Neuron (in vitro differentiated cells): Measurements from ENCODE around the gene NEURL4.

ENCODE experiments used
- H2AFZ ChIP-seq: one replicate; pipeline ENCODE4 v1.6.1; 2013; ENCODE audit warnings: low read depth, mild to moderate bottlenecking, inconsistent platforms, low read length, moderate library complexity
- H3K27me3 ChIP-seq: one replicate; pipeline ENCODE4 v1.6.1; 2013; ENCODE audit warnings: low read length; ENCODE audit not compliant: insufficient read depth
- H3K36me3 ChIP-seq: one replicate; pipeline ENCODE4 v1.6.1; 2013; ENCODE audit warnings: low read length; ENCODE audit not compliant: insufficient read depth
- H3K4me1 ChIP-seq: one replicate; pipeline ENCODE4 v1.6.1; 2013; ENCODE audit warnings: low read length; ENCODE audit not compliant: insufficient read depth
- H3K4me3 ChIP-seq: 2 replicates; pipeline ENCODE4 v1.5.1; 2013; ENCODE audit warnings: mild to moderate bottlenecking, low read length, moderate library complexity
- H3K9me3 ChIP-seq: one replicate; pipeline ENCODE4 v1.6.1; 2013; ENCODE audit warnings: low read length

The NEURL4 gene

DNA sequence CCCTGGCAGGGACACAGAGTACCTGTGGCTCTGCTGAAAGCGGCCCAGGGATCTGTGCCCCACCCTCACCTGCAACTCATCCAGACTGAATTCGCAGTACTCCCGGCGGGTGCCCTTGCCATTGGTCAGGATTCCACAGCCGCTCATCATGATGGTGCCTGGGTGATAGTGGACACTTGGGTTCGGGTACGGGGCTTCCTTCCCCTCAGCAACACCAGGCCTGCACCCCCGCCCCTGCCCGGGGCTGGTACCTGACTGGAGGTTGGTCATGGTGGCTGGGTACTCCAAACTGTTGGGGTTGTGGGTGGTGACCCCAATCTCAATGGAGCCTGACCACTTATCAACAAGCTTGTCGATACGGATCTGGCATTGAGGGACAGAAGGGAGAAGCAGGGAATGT lies 2.9 kb downstream of the NEURL4 start:
- peaks cover 21% of the 10 kb centered on the region for H3K4me1 ChIP-seq
- peaks cover 54% of the 10 kb centered on the region for H3K36me3 ChIP-seq
- no peak overlapping the region for H3K4me3 ChIP-seq
- no peak overlapping the region for H2AFZ ChIP-seq
- no peaks in the 10 kb centered on the region for H3K9me3 ChIP-seq
- no peaks in the 10 kb centered on the region for H3K27me3 ChIP-seq

DNA sequence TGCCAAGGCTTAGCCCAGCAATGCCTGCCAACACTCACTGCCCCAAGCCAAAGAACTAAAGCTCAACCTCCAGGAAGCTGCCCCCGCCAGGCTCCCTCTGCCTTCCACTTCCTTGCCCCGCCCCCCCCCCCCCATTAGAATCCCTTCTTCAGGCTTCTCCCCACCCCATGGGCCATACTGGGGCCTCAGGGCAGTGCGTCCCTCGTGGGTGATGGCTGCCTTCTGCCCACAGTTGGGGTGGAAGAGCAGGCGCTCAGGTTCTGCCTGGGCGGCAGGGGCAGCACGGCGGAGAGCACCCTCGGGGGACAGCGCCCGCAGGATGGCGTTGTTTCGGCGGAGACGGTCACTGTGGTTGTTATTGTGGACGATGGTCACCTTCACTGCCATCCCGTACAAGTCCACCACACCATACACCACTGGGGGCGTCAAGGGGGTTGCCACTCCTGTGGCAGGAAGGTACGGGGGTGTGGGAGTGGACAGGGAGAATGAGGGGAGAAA lies 4.1 kb downstream of the NEURL4 start:
- H3K9me3 ChIP-seq = no peaks in the 10 kb centered on the region
- peaks cover 64% of the 10 kb centered on the region for H3K36me3 ChIP-seq
- no peaks in the 10 kb centered on the region for H3K27me3 ChIP-seq
- peaks cover 13% of the 10 kb centered on the region for H3K4me1 ChIP-seq
- H2AFZ ChIP-seq = no peak overlapping the region
- H3K4me3 ChIP-seq = no peak overlapping the region

DNA sequence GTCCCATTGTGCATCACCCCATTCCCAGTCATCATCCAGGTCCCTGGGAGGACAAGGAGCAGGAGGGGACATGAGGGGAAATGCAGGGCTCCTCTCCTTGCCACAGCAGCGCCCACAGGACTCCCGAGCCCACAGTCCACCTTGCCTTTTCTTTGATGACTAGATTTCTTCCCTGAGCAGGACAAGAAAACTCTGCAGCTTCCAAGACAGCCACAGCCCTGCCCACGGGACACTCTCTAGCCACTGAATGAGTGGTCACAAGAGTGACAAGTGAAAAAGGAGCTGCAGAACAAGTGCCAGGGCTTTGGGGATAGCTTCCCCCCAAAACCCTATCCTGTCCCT lies 4.7 kb downstream of the NEURL4 start:
- H3K4me3 ChIP-seq = no peak overlapping the region
- no peak overlapping the region for H2AFZ ChIP-seq
- H3K4me1 ChIP-seq = peaks cover 13% of the 10 kb centered on the region
- H3K9me3 ChIP-seq = no peaks in the 10 kb centered on the region
- H3K36me3 ChIP-seq = peaks cover 64% of the 10 kb centered on the region
- no peaks in the 10 kb centered on the region for H3K27me3 ChIP-seq

DNA sequence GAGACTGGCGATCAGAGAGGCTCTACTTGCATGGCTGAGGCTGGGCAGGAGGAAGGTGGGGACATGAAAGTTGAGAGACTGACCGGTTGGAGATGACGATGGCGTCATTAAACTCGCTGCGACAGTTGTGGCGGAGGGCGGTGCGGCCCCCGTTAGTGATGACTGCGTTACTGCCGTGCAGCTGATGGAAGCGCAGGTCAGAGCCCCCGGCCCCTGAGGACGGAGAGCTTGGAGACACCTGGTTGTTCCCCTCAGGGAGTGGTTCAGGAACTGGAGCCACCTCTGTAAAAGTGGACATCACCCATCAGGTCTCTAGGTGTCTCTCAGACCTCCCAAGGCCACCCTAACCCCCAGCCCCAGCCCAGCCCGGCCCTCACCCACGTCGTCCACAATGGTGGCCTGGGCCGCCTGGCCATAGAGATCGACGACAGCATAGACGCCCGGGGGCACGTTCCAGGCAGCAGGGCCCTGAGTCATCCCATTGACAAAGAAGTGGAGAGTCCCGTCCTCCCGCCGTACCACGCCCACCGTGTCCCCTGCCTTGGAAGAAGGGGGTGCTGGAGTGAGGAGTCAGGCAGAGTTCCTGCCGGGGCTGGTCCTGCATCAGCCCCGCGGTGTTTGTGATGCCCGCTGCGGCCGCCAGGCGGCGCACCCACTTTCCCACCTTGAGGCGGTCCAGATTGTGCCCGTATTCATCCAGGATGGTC lies 5.3 kb downstream of the NEURL4 start:
- Histone ChIP-seq H3K36me3 (peaks cover 67% of the 10 kb centered on the region), H3K9me3 (no peaks in the 10 kb centered on the region), H2AFZ (no peak overlapping the region), H3K4me1 (peaks cover 13% of the 10 kb centered on the region), H3K4me3 (no peak overlapping the region), H3K27me3 (no peaks in the 10 kb centered on the region)

DNA sequence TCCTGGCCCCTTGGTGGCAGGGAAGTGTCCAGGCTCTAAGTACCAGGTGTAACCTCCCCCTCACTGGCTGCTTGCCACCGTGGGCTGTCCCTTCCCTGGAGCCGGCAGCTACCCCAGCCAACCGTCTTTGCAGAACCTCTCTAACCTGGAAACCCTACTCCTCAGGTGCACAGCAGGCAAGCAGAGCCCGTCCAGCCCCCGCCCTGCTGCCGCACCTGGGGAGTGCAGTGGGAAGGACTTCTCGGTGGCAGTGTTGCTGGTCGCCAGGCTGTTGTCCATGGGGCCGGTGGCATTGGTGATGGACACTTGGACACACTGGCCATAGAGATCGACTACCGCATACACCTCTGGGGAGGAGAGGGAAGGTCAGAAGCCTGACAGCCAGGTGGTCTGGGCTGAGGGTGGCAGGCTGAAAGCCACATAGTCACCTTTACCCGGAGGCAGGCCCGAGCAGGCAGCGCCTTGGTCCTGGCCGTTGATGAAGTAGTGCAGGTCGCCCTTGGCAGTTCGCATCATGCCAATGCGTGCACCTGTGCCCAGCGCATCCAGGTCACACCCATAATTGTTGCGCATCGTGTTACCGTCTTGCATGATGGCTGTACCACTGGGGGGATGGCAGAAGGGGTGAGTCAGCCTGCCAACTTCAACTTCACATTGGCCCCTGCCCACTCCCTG lies 6.5 kb downstream of the NEURL4 start:
- Histone ChIP-seq H3K27me3 (no peaks in the 10 kb centered on the region), H3K4me3 (no peak overlapping the region), H3K36me3 (peaks cover 79% of the 10 kb centered on the region), H3K4me1 (peaks cover 4% of the 10 kb centered on the region), H2AFZ (no peak overlapping the region), H3K9me3 (no peaks in the 10 kb centered on the region)

DNA sequence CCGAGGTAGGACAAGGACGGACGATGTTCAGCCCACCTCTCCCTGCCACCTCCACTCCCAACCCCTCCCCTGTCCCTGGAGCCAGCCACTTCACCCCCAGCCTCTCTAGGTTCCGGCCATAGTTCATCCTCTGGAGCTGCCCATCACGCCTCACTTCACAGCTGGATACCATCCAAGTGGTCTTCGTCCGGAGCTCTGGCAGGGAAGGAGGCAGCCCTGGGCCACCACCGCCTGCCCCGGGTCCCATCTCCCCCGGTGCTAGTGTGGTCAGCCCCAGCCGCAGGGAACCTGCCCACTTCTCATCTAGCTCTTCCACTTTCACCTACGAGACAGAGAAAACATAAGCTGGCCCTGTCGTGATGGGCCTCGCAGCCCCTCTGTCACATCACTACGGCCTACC lies 7.7 kb downstream of the NEURL4 start:
- Histone ChIP-seq H3K9me3 (no peaks in the 10 kb centered on the region), H2AFZ (no peak overlapping the region), H3K36me3 (peaks cover 81% of the 10 kb centered on the region), H3K4me1 (no peaks in the 10 kb centered on the region), H3K4me3 (no peak overlapping the region), H3K27me3 (no peaks in the 10 kb centered on the region)

DNA sequence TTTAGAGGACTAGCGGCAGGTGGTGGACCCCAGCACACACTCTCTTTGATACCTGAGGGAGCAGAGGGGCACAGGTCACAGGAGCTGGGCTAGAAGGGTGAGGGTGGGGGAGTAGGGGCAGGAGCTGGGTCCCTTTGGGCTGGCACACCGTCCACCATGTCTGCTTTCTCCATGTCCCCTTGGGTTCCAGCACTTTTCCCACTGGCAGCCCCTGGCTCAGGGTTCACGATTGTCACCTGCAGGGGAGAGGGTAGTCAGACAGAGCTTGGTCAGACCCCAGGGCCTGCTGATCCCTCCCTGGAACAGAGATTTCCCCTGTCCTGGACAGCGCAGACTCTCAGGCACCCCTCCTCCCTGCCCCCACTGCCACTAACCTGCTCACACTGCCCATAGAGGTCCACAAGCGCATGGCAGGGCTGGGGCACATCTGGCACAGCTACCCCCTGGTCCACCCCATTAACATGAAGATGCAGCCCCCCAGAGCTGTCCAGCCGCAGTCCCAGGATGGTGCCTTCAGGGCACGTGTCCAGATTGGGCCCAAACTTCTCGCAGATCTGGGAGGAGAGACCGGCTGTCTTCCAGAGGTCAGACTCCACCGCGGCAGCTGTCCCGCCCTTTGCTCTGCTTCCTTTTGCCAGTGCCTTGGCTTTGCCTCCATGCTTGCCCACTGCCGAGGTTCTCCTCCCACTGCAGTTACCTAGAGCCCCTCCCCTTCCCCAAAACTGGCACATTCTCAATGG lies 10.8 kb downstream of the NEURL4 start:
- H3K4me1 ChIP-seq = peaks cover 20% of the 10 kb centered on the region
- no peaks in the 10 kb centered on the region for H3K27me3 ChIP-seq
- no peak overlapping the region for H3K4me3 ChIP-seq
- H2AFZ ChIP-seq = no peak overlapping the region
- H3K36me3 ChIP-seq = peaks cover 73% of the 10 kb centered on the region
- no peaks in the 10 kb centered on the region for H3K9me3 ChIP-seq

DNA sequence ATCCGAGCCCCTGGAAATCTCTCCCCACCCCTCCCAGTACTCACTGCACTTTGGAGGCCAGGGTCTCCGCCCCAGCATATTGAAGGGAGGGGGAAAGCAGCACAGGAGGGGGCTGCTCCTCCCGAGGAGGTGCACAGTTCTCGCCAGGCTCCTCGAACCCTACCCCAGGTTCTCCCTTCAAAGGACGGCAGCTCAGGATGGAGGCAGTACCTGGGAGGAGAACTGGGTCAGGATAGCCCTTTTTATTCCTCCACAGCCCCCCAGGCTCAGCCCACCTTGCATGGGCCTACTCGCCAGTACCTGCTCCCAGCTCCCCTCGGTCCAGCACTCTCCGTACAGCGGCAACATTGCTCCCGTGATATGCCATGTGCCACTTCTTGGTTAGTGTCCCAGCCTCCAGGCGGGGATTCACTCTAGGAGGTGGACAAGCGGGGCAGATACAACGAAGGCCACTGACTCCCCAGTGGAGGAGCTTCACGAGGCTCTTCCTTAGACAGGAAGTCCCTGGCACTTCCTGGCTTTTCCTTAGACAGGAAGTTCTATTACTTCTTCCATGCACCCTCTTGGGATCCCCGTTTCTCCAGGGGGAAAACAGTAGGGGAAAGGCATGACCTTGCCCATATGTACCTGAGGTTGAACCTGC lies 11.9 kb downstream of the NEURL4 start:
- H3K4me1 ChIP-seq = peaks cover 23% of the 10 kb centered on the region
- peaks cover 73% of the 10 kb centered on the region for H3K36me3 ChIP-seq
- no peak overlapping the region for H2AFZ ChIP-seq
- no peaks in the 10 kb centered on the region for H3K9me3 ChIP-seq
- H3K4me3 ChIP-seq = no peak overlapping the region
- H3K27me3 ChIP-seq = no peaks in the 10 kb centered on the region

DNA sequence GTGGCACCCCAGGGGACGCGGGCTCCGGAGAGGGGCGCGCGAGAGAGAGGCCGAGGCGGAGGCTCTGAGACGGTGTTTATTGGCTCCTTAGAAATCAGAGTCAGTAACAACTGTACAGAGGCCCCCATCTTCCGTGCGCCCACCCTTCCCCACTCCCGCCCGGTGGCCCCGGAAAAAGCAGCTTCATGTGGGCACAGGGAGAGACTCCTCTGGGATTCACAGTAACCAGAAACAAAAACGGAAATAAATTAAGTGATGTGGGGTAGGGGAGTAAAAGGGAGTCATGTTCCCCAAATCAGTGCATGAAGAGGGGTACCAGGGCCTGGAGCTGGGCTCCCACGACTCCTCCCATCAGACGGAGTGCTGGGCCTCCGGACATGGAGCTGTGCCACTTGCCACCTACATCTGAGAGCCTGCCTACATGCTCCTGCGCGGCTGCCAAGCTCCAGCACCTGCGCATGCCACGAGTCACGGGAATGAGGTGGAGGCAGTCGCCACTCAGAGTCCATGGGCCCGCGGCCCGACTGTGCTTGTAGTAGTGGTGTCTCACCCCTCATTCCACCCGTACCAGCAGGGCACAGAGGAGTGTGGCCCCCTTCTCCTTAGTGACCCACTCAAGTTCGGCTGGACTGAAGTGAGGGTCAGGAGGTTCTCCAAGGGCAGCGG lies 13.4 kb downstream of the NEURL4 start:
- H3K9me3 ChIP-seq = no peaks in the 10 kb centered on the region
- no peaks in the 10 kb centered on the region for H3K27me3 ChIP-seq
- H3K36me3 ChIP-seq = peaks cover 69% of the 10 kb centered on the region
- peaks cover 23% of the 10 kb centered on the region for H3K4me1 ChIP-seq
- H3K4me3 ChIP-seq = peak overlapping the region; percentile 92
- H2AFZ ChIP-seq = peak overlapping the region; percentile 58

DNA sequence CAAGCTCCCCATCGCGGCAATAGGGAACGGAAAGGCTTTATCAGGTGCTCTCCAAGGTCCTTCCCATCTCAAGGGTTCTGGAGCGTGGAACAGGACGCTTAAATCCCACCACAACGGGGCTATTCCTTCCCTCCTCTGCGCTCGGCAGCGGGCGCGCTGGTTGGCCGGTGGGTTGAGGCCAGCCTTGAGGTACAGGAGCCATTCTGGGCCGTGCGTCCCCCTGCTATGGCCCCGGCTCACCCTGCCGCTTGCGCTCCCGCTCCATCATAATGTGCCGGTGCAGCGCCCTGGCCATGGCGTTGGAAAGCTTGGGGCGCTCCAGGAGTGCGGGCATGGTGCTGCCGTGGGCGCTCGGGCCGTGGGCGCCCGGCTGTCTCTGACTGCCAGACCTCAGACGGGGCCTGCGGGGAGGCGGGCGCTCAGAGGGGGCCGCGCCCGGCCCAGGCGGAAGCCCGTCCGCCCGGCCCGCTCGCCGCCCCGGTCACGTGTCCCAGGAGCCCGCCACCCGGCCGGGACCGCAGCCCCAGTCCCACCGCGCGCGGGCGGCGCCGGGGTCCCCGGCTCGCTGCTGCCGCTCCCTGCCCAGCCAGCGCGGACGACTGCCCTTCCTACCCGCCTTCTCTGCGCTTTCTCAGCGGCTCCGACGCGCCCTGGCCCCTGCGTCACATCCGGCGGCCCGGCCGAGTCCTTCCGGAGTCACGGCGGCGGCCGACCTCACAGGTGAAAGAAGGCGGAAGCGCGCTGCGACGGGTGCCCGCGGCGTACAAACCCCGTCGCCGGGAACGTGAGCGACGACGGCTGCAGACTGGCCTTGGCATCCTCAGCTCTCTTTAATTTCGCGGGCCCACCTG lies 14.2 kb downstream of the NEURL4 start, which contains the start of gene GPS2:
Gene GPS2 (minus strand): TSS at position 642 of the 851 bp plus-strand sequence. CDS start 308 bp downstream, at position 334.
- Histone ChIP-seq H3K4me3 (peak within 1 kb of the TSS; percentile 92), H3K36me3 (peaks cover 71% of the 10 kb centered on the region), H3K27me3 (no peaks in the 10 kb centered on the region), H2AFZ (peak within 1 kb of the TSS; percentile 58), H3K9me3 (no peaks in the 10 kb centered on the region), H3K4me1 (peaks cover 23% of the 10 kb centered on the region)

DNA sequence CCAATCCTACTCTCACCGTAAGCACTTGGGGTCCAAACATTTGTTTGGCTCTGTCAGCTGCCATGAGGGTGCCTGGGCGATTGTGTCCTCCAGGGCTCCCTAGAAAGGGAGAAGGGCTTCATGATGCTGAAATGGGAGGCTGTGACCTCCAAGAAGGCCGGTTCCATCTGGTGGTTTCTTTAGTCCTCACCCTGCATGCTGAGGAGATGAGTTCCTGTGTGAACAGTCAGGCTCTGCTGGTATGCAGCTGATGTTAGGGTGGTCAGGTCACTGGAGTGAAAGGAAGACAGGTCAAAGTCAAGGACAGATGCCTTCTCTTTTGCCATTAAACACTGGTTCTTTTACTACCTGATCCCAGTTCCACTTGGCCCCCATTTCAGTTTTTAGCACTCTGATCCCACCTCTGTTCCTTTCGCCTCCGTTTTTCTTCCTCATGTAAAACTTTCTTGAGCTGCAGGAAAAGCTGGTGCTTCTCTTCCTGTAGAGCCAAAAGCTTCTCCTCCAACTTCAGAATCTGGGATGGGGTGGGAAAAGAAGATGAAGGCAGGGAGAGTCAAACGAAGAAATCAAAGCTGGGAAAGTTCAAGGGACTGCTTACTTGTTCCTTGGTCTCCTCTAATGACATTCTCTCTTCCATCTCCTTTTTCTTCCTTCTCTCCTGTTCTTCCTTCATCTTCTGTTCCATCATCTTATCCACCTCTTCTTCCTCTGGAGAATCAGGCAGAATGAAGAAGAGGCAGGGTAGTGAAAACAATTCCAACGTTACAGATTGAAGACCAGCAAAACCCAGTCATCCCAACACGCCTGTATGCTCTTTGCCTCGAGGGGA lies 15.0 kb downstream of the NEURL4 start:
- Histone ChIP-seq H2AFZ (no peak overlapping the region), H3K4me1 (peaks cover 26% of the 10 kb centered on the region), H3K27me3 (no peaks in the 10 kb centered on the region), H3K36me3 (peaks cover 73% of the 10 kb centered on the region), H3K4me3 (peak overlapping the region; percentile 92), H3K9me3 (no peaks in the 10 kb centered on the region)
